Fibroblast of the aortic adventitia (primary cell): Measurements from ENCODE around the gene RRP15. TPM values are rescaled to one million over a fixed set of nuclear protein-coding genes. Genes with fewer than 3 reads are reported as not detected.

Experiments
- DNase-seq: peaks from one replicate; pipeline ENCODE4 v3.0.0-alpha.2; 2010; ENCODE audit warnings: low read depth
- H3K4me3 ChIP-seq: 2 replicates; pipeline ENCODE4 v1.5.1; 2011; ENCODE audit warnings: low read depth, mild to moderate bottlenecking, control low read depth, low read length, moderate library complexity
- small RNA-seq: library from RNA; depleted of rRNA; stranded (forward); fragments of <200 nt; gene quantifications from one replicate; pipeline ENCODE3, GENCODE V24; 2012
- total RNA-seq: library from RNA; depleted of rRNA; stranded (reverse); fragments of >200 nt; gene quantifications from 2 replicates; pipeline ENCODE4 v1.2.3, GENCODE V29; 2012; ENCODE audit warnings: low replicate concordance
- TF ChIP-seq, protein P1 (sequence below): IDR thresholded peaks from 2 replicates; pipeline ENCODE4 v1.5.1; 2011; ENCODE audit warnings: mild to moderate bottlenecking, low read length, control low read depth, inconsistent platforms; ENCODE audit not compliant: insufficient read depth

The RRP15 gene
- total RNA-seq, 1 donor, result 10.0 TPM

DNA sequence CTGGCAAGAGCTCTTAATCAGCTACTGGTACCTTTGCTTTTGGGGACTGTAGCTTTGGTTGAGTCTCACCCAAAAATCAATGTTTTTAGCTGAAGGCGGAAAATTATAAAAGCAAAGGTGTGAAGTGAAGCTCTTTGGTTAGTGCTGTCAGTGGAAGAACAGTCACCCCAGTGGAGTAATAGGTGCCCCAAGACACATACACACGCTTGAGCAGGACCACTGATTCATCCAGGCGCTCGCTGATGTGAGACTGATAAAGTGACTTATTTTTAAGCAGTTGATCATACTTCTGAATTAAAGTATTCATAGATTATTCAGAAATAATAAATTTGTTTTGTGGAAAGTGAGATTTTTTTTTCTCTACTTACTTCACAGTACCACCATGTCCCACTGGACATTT is 97.2 kb downstream of the RRP15 start:
- TF ChIP-seq, protein P1, sequence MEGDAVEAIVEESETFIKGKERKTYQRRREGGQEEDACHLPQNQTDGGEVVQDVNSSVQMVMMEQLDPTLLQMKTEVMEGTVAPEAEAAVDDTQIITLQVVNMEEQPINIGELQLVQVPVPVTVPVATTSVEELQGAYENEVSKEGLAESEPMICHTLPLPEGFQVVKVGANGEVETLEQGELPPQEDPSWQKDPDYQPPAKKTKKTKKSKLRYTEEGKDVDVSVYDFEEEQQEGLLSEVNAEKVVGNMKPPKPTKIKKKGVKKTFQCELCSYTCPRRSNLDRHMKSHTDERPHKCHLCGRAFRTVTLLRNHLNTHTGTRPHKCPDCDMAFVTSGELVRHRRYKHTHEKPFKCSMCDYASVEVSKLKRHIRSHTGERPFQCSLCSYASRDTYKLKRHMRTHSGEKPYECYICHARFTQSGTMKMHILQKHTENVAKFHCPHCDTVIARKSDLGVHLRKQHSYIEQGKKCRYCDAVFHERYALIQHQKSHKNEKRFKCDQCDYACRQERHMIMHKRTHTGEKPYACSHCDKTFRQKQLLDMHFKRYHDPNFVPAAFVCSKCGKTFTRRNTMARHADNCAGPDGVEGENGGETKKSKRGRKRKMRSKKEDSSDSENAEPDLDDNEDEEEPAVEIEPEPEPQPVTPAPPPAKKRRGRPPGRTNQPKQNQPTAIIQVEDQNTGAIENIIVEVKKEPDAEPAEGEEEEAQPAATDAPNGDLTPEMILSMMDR, result no peak
- no peak overlapping the region for H3K4me3 ChIP-seq
- DNase-seq, result no peak

DNA sequence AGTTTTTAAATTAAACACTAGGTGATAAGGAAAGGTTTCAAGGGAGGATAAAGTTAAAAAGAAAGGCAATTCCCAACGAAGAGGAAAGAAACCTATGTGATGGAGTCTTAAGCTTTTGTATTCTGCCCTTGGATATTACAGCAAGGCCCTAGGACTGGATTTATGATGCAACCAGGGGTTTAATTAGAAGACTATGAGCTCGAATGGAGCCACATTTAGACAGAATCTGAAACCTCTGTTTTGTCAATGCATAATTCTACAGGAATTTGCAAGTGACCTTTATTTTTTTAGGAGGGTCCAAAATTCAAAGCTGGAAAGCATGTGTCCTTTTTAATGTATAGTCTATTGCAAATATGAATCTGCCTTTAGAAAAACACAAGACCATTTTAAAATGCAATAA is 98.0 kb downstream of the RRP15 start:
- TF ChIP-seq, protein P1, result no peak
- peak; percentile 32 for DNase-seq
- H3K4me3 ChIP-seq, result no peak overlapping the region

DNA sequence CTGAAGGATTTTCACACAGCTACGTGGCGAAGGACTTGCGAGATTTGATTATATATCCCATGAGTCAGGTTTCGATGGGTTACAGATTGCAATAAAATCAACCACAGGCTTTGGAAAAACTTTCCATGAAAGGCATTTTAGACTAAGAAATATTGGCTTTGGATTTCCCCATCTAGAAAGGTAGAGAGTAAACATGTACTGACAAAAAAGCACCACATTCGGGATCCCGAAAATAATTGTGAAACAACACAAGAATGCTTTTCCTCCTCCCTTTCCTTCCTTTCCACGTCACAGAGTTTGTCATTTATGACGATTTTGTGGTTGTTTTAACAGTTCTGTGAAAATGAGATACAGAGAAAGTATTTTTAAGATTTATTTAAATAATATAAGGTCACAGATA is 98.6 kb downstream of the RRP15 start:
- TF ChIP-seq, protein P1, result no peak
- H3K4me3 ChIP-seq, result no peak overlapping the region
- no peak for DNase-seq

DNA sequence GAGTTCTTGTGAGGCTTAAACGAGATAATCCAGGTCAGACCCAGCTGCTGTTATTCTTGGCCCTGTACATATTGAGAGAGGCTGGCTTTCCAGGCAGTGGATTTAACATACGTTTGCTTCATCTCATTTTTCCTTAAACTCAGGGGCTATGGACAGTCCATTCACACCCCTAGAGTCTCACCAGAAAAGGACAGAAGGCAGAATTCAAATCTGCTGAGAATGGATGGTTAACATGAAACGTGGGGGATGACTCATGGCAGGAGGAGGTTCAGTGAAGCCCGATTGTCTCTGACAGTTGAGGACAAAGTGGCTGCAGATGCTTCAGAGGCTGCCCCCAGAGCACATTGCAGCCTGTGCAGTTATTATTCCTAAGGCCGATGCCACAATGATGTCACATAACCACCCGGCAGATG is 99.5 kb downstream of the RRP15 start:
- DNase-seq, result peak; percentile 28

More for the DNA sequence above, 99.5 kb downstream of the RRP15 start:
- no peak overlapping the region for H3K4me3 ChIP-seq
- TF ChIP-seq, protein P1, result no peak

Small RNAs within 50 kb of the gene (small RNA-seq; reads per million reads assigned to genes)
- not detected for gene AC096638.1

Other genes starting within 250 kb of the RRP15 start
- 0.82 and 13.5 TPM in 2 replicates for gene TGFB2, start 60.0 kb downstream of the RRP15 start, total RNA-seq